HepG2 (cell line): Measurements from ENCODE around the gene DENND2D. TPM values are rescaled to one million over a fixed set of nuclear protein-coding genes. Genes with fewer than 3 reads are reported as not detected.

Experiments
- CHD4 ChIP-seq: fragments of 200-600 bp; sonication (generic); IDR thresholded peaks from 2 replicates; pipeline ENCODE4 v1.7.0; 2017; ENCODE audit warnings: mild to moderate bottlenecking, low read length, borderline replicate concordance
- CREM ChIP-seq, 2 experiments: sonication (generic) in 1 of 2; formaldehyde crosslinking in 1 of 2; IDR thresholded peaks; 2 replicates each; pipeline versions ENCODE4 v1.4.0 to v1.6.1; 2016 to 2020; ENCODE audit warnings: antibody characterized with exemption in 1 of 2, mild to moderate bottlenecking in 1 of 2, missing genetic modification reagents in 1 of 2
- ELF3 ChIP-seq: IDR thresholded peaks from 2 replicates; pipeline ENCODE4 v1.6.1; 2016; ENCODE audit warnings: missing genetic modification reagents, missing compliant biosample characterization
- FOXA3 ChIP-seq: IDR thresholded peaks from 2 replicates; pipeline ENCODE4 v1.6.1; 2016; ENCODE audit warnings: missing genetic modification reagents, missing compliant biosample characterization
- KDM5B ChIP-seq: sonication (generic); formaldehyde crosslinking; IDR thresholded peaks from 2 replicates; pipeline ENCODE4 v1.4.0; 2020; ENCODE audit warnings: missing genetic modification reagents, mild to moderate bottlenecking, borderline replicate concordance
- MEF2D ChIP-seq: sonication (generic); formaldehyde crosslinking; IDR thresholded peaks from 2 replicates; pipeline ENCODE4 v1.5.1; 2020; ENCODE audit warnings: mild to moderate bottlenecking, missing genetic modification reagents
- NFE2L1 ChIP-seq: sonication (generic); formaldehyde crosslinking; IDR thresholded peaks from 2 replicates; pipeline ENCODE4 v1.4.0; 2020; ENCODE audit warnings: missing genetic modification reagents, mild to moderate bottlenecking, borderline replicate concordance
- PAWR ChIP-seq: sonication (generic); formaldehyde crosslinking; IDR thresholded peaks from 2 replicates; pipeline ENCODE4 v1.4.0; 2020; ENCODE audit warnings: missing genetic modification reagents, mild to moderate bottlenecking, borderline replicate concordance
- PHF5A ChIP-seq: IDR thresholded peaks from one replicate; pipeline ENCODE4 v1.6.1; 2018; ENCODE audit warnings: low read depth, missing genetic modification reagents; ENCODE audit not compliant: unreplicated experiment
- POLR2AphosphoS2 ChIP-seq: IDR thresholded peaks from 2 replicates; pipeline ENCODE4 v1.6.1; 2011; ENCODE audit warnings: low read depth, low read length, improper control_type of control experiment
- REPIN1 ChIP-seq: sonication (generic); formaldehyde crosslinking; IDR thresholded peaks from 2 replicates; pipeline ENCODE4 v1.8.0; 2022; ENCODE audit warnings: missing genetic modification reagents, low read depth, mild to moderate bottlenecking, borderline replicate concordance
- SNRNP70 ChIP-seq: fragments of 200-400 bp; formaldehyde crosslinking; IDR thresholded peaks from 2 replicates; pipeline ENCODE4 v1.6.1; 2017; ENCODE audit warnings: mild to moderate bottlenecking, low read depth, low read length, moderate library complexity
- SYNCRIP ChIP-seq: fragments of 200-400 bp; formaldehyde crosslinking; IDR thresholded peaks from 2 replicates; pipeline ENCODE4 v1.6.1; 2018; ENCODE audit warnings: mild to moderate bottlenecking, low read depth, low read length; ENCODE audit not compliant: insufficient read depth
- ZNF589 ChIP-seq: sonication (generic); formaldehyde crosslinking; conservative IDR thresholded peaks from 2 replicates; pipeline ENCODE4 v1.8.0; 2022; ENCODE audit warnings: mild to moderate bottlenecking, moderate library complexity, missing genetic modification reagents
- ZNF644 ChIP-seq: IDR thresholded peaks from 2 replicates; pipeline ENCODE4 v1.6.1; 2016; ENCODE audit warnings: low read depth
- ZNF746 ChIP-seq: sonication (generic); formaldehyde crosslinking; IDR thresholded peaks from 2 replicates; pipeline ENCODE4 v1.8.0; 2022; ENCODE audit warnings: mild to moderate bottlenecking, missing genetic modification reagents
- ZNF781 ChIP-seq: sonication (generic); formaldehyde crosslinking; IDR thresholded peaks from 2 replicates; pipeline ENCODE4 v1.5.1; 2020; ENCODE audit warnings: borderline replicate concordance, mild to moderate bottlenecking, missing genetic modification reagents; ENCODE audit errors: not compliant biosample characterization
- ZSCAN21 ChIP-seq: sonication (generic); formaldehyde crosslinking; IDR thresholded peaks from 2 replicates; pipeline ENCODE4 v1.8.0; 2022; ENCODE audit warnings: mild to moderate bottlenecking, missing genetic modification reagents, moderate library complexity, borderline replicate concordance
- polyA plus RNA-seq, 8 experiments: library from polyadenylated mRNA; depleted of rRNA in 3 of 8; stranded (reverse) in 7 of 8; unstranded in 1 of 8; fragments of >200 nt; fragmentation: Illumina TruSeq in 4 of 8; extraction: Trizol in 4 of 8; gene quantifications; 2 replicates each; pipeline versions ENCODE4 v1.2.1 to v1.2.3, GENCODE V29; 2011 to 2016; ENCODE audit warnings: low read depth in 4 of 8, missing spikeins in 1 of 8, mixed read lengths in 1 of 8; ENCODE audit not compliant: insufficient read depth in 1 of 8
- total RNA-seq, 5 experiments: library from RNA; depleted of rRNA; stranded (reverse); fragments of >200 nt; fragmentation: Illumina TruSeq; extraction: Trizol; gene quantifications; 2 replicates each; pipeline ENCODE4 v1.2.3, GENCODE V29; 2016; ENCODE audit warnings: low read depth in 1 of 5
- TF ChIP-seq, protein P1 (sequence below): sonication (generic); formaldehyde crosslinking; IDR thresholded peaks from 2 replicates; pipeline ENCODE4 v1.4.0; 2020; ENCODE audit warnings: missing genetic modification reagents
- TF ChIP-seq, protein P2 (sequence below): IDR thresholded peaks from 2 replicates; pipeline ENCODE4 v1.6.1; 2016
- TF ChIP-seq, protein P3 (sequence below): sonication (generic); formaldehyde crosslinking; IDR thresholded peaks from 2 replicates; pipeline ENCODE4 v1.8.1; 2023; ENCODE audit warnings: mild to moderate bottlenecking, missing genetic modification reagents

The DENND2D gene
- total and polyA plus RNA-seq, 2 of the 13 experiments (the other 11 are each of a cell fraction or from before 2014, with no cell fraction given): 0.04 TPM; not detected in 1

DNA sequence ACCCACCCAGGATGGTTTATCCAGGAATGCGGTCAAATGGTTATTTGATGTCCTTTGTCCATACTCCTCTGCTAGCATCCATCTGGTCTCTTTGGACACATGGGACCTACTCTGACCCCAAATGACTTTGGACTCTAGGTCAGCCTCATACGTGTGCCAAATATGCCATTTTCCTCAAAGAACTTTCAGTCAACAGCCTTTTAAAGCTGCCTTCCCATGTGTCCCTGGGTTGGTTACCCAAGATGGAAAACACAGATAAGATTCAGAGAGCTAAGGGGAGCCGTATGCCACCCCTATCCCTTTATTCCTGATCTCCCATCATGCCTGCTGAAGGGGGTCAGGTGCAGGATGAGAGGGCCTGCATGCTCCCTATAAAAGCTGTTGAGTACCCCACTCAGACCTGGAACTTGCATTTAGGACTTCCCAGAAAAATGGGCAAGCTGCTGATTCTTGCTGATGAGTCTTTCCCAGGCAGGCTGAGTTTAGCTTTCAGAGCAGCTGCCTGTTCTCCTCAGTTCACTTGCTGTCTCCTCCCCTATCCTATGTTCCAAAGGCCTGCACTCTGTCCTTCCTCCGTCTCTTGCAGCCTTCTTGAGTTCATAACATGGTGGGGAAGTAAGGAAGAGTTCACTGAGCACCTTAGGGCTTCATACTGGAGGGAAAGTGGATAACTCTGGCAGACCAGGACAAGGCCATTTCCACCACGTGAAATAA is 46.8 kb upstream of the DENND2D start (continued):
- TF ChIP-seq PAWR (no peak), CHD4 (no peak), FOXA3 (CRISPR knock-in tag) (peak; percentile 60), SNRNP70 (no peak), ZNF781 (CRISPR knock-in tag) (no peak), NFE2L1 (no peak), ZNF644 (CRISPR knock-in tag) (peak; percentile 84), ELF3 (CRISPR knock-in tag) (peak; percentile 62), REPIN1 (CRISPR knock-in tag) (no peak), POLR2AphosphoS2 (no peak), SYNCRIP (no peak), CREM (IDR thresholded peaks at IDR 0.05) (peak; percentile 45; the same call in 1 of the 2 replicates), CREM (CRISPR knock-in tag; IDR thresholded peaks at IDR 0.05) (no peak), PHF5A (CRISPR knock-in tag) (no peak), ZNF746 (CRISPR knock-in tag) (no peak), ZNF589 (CRISPR knock-in tag) (no peak), MEF2D (CRISPR knock-in tag) (peak; percentile 69; the same call in 1 of the 2 replicates), ZSCAN21 (CRISPR knock-in tag) (no peak), KDM5B (CRISPR knock-in tag) (no peak)
- TF ChIP-seq, protein P1, sequence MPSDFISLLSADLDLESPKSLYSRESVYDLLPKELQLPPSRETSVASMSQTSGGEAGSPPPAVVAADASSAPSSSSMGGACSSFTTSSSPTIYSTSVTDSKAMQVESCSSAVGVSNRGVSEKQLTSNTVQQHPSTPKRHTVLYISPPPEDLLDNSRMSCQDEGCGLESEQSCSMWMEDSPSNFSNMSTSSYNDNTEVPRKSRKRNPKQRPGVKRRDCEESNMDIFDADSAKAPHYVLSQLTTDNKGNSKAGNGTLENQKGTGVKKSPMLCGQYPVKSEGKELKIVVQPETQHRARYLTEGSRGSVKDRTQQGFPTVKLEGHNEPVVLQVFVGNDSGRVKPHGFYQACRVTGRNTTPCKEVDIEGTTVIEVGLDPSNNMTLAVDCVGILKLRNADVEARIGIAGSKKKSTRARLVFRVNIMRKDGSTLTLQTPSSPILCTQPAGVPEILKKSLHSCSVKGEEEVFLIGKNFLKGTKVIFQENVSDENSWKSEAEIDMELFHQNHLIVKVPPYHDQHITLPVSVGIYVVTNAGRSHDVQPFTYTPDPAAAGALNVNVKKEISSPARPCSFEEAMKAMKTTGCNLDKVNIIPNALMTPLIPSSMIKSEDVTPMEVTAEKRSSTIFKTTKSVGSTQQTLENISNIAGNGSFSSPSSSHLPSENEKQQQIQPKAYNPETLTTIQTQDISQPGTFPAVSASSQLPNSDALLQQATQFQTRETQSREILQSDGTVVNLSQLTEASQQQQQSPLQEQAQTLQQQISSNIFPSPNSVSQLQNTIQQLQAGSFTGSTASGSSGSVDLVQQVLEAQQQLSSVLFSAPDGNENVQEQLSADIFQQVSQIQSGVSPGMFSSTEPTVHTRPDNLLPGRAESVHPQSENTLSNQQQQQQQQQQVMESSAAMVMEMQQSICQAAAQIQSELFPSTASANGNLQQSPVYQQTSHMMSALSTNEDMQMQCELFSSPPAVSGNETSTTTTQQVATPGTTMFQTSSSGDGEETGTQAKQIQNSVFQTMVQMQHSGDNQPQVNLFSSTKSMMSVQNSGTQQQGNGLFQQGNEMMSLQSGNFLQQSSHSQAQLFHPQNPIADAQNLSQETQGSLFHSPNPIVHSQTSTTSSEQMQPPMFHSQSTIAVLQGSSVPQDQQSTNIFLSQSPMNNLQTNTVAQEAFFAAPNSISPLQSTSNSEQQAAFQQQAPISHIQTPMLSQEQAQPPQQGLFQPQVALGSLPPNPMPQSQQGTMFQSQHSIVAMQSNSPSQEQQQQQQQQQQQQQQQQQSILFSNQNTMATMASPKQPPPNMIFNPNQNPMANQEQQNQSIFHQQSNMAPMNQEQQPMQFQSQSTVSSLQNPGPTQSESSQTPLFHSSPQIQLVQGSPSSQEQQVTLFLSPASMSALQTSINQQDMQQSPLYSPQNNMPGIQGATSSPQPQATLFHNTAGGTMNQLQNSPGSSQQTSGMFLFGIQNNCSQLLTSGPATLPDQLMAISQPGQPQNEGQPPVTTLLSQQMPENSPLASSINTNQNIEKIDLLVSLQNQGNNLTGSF (CRISPR knock-in tag): no peak
- TF ChIP-seq, protein P2, sequence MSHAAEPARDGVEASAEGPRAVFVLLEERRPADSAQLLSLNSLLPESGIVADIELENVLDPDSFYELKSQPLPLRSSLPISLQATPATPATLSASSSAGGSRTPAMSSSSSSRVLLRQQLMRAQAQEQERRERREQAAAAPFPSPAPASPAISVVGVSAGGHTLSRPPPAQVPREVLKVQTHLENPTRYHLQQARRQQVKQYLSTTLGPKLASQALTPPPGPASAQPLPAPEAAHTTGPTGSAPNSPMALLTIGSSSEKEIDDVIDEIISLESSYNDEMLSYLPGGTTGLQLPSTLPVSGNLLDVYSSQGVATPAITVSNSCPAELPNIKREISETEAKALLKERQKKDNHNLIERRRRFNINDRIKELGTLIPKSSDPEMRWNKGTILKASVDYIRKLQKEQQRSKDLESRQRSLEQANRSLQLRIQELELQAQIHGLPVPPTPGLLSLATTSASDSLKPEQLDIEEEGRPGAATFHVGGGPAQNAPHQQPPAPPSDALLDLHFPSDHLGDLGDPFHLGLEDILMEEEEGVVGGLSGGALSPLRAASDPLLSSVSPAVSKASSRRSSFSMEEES (CRISPR knock-in tag): 0 out of 2 replicates have a peak, but pooled peaks have one; percentile 26
- TF ChIP-seq, protein P3, sequence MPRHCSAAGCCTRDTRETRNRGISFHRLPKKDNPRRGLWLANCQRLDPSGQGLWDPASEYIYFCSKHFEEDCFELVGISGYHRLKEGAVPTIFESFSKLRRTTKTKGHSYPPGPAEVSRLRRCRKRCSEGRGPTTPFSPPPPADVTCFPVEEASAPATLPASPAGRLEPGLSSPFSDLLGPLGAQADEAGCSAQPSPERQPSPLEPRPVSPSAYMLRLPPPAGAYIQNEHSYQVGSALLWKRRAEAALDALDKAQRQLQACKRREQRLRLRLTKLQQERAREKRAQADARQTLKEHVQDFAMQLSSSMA (CRISPR knock-in tag): no peak
